GM23338 (cell line): ENCODE results near the gene C22orf39. TPM values are rescaled to one million over a fixed set of nuclear protein-coding genes. Genes with fewer than 3 reads are reported as not detected.

Source experiments
- ATAC-seq: fragments of 200-7000 bp; cut with Tn5 transposase; 3 replicates; pipeline ENCODE4 v1.9.1; 2020
- DNase-seq: peaks from one replicate; pipeline ENCODE4 v3.0.0-alpha.2; 2015; ENCODE audit warnings: low spot score
- H2AFZ ChIP-seq: fragments of 200-600 bp; sonication (generic); 2 replicates; pipeline ENCODE4 v1.8.0; 2016; ENCODE audit warnings: antibody characterized with exemption, mild to moderate bottlenecking, moderate library complexity
- H3F3A ChIP-seq: fragments of 200-600 bp; sonication (generic); replicated peaks from 2 replicates; pipeline ENCODE4 v1.8.0; 2017; ENCODE audit warnings: antibody characterized with exemption, mixed run types, low read depth
- H3K27ac ChIP-seq: fragments of 200-600 bp; sonication (generic); 2 replicates; pipeline ENCODE4 v1.6.1; 2016; ENCODE audit warnings: low read depth
- H3K27me3 ChIP-seq: fragments of 200-600 bp; sonication (generic); 2 replicates; pipeline ENCODE4 v1.8.0; 2016; ENCODE audit warnings: mild to moderate bottlenecking, mixed run types, moderate library complexity; ENCODE audit not compliant: insufficient read depth
- H3K36me3 ChIP-seq: fragments of 200-600 bp; sonication (generic); 2 replicates; pipeline ENCODE4 v1.8.0; 2016; ENCODE audit warnings: mild to moderate bottlenecking; ENCODE audit not compliant: insufficient read depth
- H3K4me1 ChIP-seq: fragments of 200-600 bp; sonication (generic); 2 replicates; pipeline ENCODE4 v1.8.0; 2016; ENCODE audit warnings: mild to moderate bottlenecking, moderate library complexity; ENCODE audit not compliant: insufficient read depth
- H3K4me2 ChIP-seq: fragments of 200-600 bp; sonication (generic); 2 replicates; pipeline ENCODE4 v1.7.1; 2017; ENCODE audit warnings: mixed run types
- H3K4me3 ChIP-seq: fragments of 200-600 bp; sonication (generic); 2 replicates; pipeline ENCODE4 v1.6.1; 2016; ENCODE audit warnings: mixed run types
- H3K79me2 ChIP-seq: fragments of 200-600 bp; sonication (generic); replicated peaks from 2 replicates; pipeline ENCODE4 v1.8.0; 2017; ENCODE audit warnings: mild to moderate bottlenecking; ENCODE audit not compliant: insufficient read depth
- H3K9me2 ChIP-seq: fragments of 200-600 bp; sonication (generic); 2 replicates; pipeline ENCODE4 v1.8.0; 2017; ENCODE audit not compliant: insufficient read depth
- H4K20me1 ChIP-seq: fragments of 200-600 bp; sonication (generic); replicated peaks from 2 replicates; pipeline ENCODE4 v1.8.0; 2017; ENCODE audit warnings: mild to moderate bottlenecking; ENCODE audit not compliant: insufficient read depth
- H3K27ac Mint-ChIP-seq: 2 replicates; pipeline ENCODE4 v1.8.0; 2020; ENCODE audit warnings: inconsistent platforms, mild to moderate bottlenecking, moderate library complexity, mixed read lengths
- H3K27me3 Mint-ChIP-seq: 3 replicates; pipeline ENCODE4 v1.8.0; 2022; ENCODE audit warnings: low read depth, mild to moderate bottlenecking, moderate library complexity, mixed read lengths, inconsistent platforms; ENCODE audit not compliant: insufficient read depth, poor library complexity
- H3K36me3 Mint-ChIP-seq: 3 replicates; pipeline ENCODE4 v1.8.0; 2021; ENCODE audit warnings: low read depth, mild to moderate bottlenecking, inconsistent platforms, moderate library complexity, mixed read lengths
- H3K4me1 Mint-ChIP-seq: 3 replicates; pipeline ENCODE4 v1.8.0; 2020; ENCODE audit warnings: mild to moderate bottlenecking, inconsistent platforms, mixed read lengths
- H3K4me3 Mint-ChIP-seq: 3 replicates; pipeline ENCODE4 v1.8.0; 2021; ENCODE audit warnings: moderate library complexity, mild to moderate bottlenecking, inconsistent platforms, mixed read lengths
- H3K9me3 Mint-ChIP-seq: 3 replicates; pipeline ENCODE4 v1.8.0; 2020; ENCODE audit warnings: moderate library complexity, mild to moderate bottlenecking, inconsistent platforms, mixed read lengths
- CREB1 ChIP-seq: fragments of 250-450 bp; sonication (Bioruptor Pico); IDR thresholded peaks from 2 replicates; pipeline ENCODE4 v1.5.0; 2020; ENCODE audit warnings: low read depth, mild to moderate bottlenecking, moderate library complexity
- JUNB ChIP-seq: IDR thresholded peaks from one replicate; pipeline ENCODE4 v1.6.1; 2016; ENCODE audit warnings: antibody characterized with exemption; ENCODE audit not compliant: unreplicated experiment
- STAT1 ChIP-seq: IDR thresholded peaks from one replicate; pipeline ENCODE4 v1.6.1; 2016; ENCODE audit warnings: antibody characterized with exemption; ENCODE audit not compliant: unreplicated experiment
- ZNF114 ChIP-seq: fragments of 250-450 bp; sonication (Bioruptor Pico); IDR thresholded peaks from 2 replicates; pipeline ENCODE4 v1.5.0; 2020; ENCODE audit warnings: mild to moderate bottlenecking, moderate library complexity
- polyA plus RNA-seq: library from polyadenylated mRNA; unstranded; fragments of >200 nt; fragmentation: Nextera tagmentation; extraction: Ambion mirVana; gene quantifications from 2 replicates; pipeline ENCODE4 v1.2.1, GENCODE V29; 2016
- total RNA-seq: library from RNA; depleted of rRNA; stranded (reverse); fragments of >200 nt; shearing (Covaris generic); gene quantifications from 2 replicates; pipeline ENCODE4 v1.2.3, GENCODE V29; 2014
- TF ChIP-seq, protein P1 (sequence below): fragments of 250-450 bp; sonication (Bioruptor Pico); IDR thresholded peaks from 2 replicates; pipeline ENCODE4 v1.5.0; 2020; ENCODE audit warnings: mild to moderate bottlenecking, moderate library complexity

Gene C22orf39
- total and polyA plus RNA-seq, 2 experiments from 2014 or later = 37.4 to 40.2 TPM

GRCh38 chr22:19398206-19398605 lies 49.3 kb downstream of the C22orf39 start:
- H3K27ac ChIP-seq = no peak overlapping the region

More at GRCh38 chr22:19398206-19398605, 49.3 kb downstream of the C22orf39 start:
- Mint-ChIP-seq H3K4me1 (no peaks in the 10 kb centered on the region), H3K9me3 (no peaks in the 10 kb centered on the region), H3K36me3 (peaks cover 59% of the 10 kb centered on the region), H3K27me3 (peaks cover 10% of the 10 kb centered on the region), H3K4me3 (no peak overlapping the region), H3K27ac (no peak overlapping the region)
- no peak for DNase-seq
- Histone ChIP-seq H3K27me3 (no peaks in the 10 kb centered on the region), H3K36me3 (peaks cover 22% of the 10 kb centered on the region), H3K4me2 (no peak overlapping the region), H3K9me2 (no peaks in the 10 kb centered on the region), H3K4me1 (no peaks in the 10 kb centered on the region), H2AFZ (no peak overlapping the region), H4K20me1 (peaks cover 13% of the 10 kb centered on the region), H3F3A (no peaks in the 10 kb centered on the region), H3K4me3 (no peak overlapping the region), H3K79me2 (0 out of 2 replicates have a peak, but pooled peaks cover 3% of the 10 kb centered on the region)
- no peak for ATAC-seq
- no peak for TF ChIP-seq JUNB
- TF ChIP-seq STAT1 = no peak
- TF ChIP-seq ZNF114 = no peak
- TF ChIP-seq CREB1 (CRISPR knock-in tag) = no peak
- TF ChIP-seq, protein P1, sequence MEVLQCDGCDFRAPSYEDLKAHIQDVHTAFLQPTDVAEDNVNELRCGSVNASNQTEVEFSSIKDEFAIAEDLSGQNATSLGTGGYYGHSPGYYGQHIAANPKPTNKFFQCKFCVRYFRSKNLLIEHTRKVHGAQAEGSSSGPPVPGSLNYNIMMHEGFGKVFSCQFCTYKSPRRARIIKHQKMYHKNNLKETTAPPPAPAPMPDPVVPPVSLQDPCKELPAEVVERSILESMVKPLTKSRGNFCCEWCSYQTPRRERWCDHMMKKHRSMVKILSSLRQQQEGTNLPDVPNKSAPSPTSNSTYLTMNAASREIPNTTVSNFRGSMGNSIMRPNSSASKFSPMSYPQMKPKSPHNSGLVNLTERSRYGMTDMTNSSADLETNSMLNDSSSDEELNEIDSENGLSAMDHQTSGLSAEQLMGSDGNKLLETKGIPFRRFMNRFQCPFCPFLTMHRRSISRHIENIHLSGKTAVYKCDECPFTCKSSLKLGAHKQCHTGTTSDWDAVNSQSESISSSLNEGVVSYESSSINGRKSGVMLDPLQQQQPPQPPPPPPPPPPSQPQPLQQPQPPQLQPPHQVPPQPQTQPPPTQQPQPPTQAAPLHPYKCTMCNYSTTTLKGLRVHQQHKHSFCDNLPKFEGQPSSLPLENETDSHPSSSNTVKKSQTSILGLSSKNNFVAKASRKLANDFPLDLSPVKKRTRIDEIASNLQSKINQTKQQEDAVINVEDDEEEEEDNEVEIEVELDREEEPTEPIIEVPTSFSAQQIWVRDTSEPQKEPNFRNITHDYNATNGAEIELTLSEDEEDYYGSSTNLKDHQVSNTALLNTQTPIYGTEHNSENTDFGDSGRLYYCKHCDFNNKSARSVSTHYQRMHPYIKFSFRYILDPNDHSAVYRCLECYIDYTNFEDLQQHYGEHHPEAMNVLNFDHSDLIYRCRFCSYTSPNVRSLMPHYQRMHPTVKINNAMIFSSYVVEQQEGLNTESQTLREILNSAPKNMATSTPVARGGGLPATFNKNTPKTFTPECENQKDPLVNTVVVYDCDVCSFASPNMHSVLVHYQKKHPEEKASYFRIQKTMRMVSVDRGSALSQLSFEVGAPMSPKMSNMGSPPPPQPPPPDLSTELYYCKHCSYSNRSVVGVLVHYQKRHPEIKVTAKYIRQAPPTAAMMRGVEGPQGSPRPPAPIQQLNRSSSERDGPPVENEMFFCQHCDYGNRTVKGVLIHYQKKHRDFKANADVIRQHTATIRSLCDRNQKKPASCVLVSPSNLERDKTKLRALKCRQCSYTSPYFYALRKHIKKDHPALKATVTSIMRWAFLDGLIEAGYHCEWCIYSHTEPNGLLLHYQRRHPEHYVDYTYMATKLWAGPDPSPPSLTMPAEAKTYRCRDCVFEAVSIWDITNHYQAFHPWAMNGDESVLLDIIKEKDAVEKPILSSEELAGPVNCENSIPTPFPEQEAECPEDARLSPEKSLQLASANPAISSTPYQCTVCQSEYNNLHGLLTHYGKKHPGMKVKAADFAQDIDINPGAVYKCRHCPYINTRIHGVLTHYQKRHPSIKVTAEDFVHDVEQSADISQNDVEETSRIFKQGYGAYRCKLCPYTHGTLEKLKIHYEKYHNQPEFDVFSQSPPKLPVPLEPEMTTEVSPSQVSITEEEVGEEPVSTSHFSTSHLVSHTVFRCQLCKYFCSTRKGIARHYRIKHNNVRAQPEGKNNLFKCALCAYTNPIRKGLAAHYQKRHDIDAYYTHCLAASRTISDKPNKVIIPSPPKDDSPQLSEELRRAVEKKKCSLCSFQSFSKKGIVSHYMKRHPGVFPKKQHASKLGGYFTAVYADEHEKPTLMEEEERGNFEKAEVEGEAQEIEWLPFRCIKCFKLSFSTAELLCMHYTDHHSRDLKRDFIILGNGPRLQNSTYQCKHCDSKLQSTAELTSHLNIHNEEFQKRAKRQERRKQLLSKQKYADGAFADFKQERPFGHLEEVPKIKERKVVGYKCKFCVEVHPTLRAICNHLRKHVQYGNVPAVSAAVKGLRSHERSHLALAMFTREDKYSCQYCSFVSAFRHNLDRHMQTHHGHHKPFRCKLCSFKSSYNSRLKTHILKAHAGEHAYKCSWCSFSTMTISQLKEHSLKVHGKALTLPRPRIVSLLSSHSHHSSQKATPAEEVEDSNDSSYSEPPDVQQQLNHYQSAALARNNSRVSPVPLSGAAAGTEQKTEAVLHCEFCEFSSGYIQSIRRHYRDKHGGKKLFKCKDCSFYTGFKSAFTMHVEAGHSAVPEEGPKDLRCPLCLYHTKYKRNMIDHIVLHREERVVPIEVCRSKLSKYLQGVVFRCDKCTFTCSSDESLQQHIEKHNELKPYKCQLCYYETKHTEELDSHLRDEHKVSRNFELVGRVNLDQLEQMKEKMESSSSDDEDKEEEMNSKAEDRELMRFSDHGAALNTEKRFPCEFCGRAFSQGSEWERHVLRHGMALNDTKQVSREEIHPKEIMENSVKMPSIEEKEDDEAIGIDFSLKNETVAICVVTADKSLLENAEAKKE (CRISPR knock-in tag) = no peak
